ENCODE measurements around the gene FZD8.
"Not testable (repeated sequence)": the region's sequence is repeated elsewhere in the genome, so short reads cannot be mapped to it uniquely, and the experiment has no call there.

The FZD8 gene, protein sequence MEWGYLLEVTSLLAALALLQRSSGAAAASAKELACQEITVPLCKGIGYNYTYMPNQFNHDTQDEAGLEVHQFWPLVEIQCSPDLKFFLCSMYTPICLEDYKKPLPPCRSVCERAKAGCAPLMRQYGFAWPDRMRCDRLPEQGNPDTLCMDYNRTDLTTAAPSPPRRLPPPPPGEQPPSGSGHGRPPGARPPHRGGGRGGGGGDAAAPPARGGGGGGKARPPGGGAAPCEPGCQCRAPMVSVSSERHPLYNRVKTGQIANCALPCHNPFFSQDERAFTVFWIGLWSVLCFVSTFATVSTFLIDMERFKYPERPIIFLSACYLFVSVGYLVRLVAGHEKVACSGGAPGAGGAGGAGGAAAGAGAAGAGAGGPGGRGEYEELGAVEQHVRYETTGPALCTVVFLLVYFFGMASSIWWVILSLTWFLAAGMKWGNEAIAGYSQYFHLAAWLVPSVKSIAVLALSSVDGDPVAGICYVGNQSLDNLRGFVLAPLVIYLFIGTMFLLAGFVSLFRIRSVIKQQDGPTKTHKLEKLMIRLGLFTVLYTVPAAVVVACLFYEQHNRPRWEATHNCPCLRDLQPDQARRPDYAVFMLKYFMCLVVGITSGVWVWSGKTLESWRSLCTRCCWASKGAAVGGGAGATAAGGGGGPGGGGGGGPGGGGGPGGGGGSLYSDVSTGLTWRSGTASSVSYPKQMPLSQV

DNA sequence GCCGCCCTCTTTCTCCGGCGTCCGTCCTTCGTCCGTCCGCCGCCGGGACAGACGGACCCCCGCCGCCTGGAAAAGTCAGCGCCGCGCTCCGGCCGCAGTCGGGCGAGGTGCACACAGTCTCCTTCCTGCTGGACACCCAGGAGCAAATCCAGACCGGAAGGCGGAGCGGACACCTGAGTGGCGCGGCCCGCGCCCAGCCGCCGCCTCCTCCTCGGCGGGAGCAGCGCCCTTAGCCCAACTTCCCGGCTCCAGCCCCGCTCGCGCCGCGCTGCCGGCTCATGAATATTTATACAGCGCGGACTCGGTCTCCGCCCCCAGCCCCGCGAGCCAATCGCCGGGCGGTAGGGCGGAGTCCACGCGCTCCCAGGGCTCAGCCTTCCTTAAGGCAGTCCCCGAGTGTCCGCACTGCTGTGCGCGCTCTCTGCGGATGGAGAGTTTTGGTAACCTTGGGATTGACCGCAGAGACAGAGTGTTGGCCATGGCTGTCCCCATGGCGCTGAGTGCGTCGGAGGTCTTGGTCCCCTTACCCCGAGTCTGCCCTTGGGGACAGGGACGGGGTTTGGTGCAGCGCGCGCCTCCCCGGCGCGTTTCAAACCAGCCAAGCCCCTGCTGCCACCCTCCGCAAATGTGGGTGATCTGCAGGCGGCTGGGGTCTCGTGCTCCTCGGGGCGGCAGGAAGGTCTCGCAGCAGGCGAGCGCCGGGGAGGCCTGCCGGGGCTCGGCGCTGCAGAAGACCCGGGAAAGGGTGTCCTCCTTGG, at the start of gene FZD8:
FZD8 (minus strand) TSS at position 262 of the 758 bp plus-strand sequence. CDS start 867 bp downstream, outside the sequence.
- DNase-seq: peak; percentile 78

DNA sequence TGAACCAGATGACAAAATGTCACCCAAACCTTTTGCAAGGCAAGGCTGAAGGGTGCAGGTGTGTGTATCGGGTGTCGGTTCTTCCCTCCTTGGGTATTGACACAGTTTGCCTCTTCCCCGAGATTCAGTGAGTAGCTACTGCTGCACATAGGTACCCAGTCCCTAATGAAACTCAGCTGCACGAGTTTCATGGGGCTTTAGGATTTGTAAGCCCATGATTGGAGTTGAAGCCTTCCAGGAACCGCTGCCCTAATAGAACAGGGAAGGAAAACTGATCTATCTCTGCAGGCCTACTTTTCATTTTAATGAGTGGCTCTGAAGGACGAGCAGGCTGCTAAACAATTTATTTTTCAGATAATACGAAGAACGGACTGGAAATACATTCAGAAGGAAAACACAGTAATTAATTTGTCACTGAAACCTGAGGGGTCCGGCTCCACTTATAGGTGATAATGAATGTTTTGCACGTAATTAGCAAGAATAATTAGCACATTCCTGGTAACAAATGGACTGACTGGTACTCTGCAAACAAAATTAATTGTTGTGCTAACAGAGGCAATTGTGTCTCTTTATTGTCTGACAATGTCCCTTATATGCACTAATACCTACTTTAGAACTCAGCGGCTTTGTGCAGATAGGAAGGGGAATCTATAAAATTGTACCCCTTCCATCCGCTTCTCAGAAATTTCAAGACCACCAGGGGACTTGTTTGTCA, 49.6 kb upstream of the FZD8 start:
- no peak for DNase-seq

DNA sequence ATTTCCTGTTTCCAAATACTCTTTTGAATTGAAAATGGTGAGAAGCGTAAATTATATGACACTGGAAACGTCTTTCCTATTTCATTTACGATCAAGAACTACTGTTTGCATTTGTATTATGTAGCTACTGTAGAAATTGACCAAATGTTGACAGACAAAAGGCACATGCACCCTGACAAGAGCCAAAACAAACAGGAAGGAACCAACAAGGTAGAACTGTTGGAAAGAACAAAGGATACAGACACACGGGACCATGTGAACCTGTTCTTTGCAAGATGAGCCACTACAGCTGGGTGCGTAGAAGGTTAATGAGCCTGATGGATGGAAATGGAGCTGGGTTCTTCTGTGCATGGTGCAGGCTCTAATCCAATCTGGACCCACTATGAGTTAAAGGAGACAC, 48.4 kb upstream of the FZD8 start:
- peak; percentile 85 for DNase-seq

DNA sequence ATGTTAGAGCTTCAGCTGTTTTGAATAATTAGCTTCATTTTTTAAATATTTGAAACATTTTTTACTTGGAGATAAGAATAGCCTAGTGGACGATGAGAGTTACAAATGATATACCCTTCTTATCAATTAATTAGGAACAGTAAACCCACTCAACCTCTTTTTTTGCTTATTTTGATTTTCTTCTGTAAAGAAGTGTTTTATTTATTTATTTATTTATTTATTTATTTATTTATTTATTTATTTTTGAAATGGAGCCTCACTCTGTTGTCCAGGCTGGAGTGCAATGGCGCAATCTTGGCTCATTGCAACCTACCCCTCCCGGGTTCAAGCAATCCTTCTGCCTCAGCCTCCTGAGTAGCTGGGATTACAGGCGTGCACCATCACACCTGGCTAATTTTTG, 43.8 kb upstream of the FZD8 start:
- not testable (repeated sequence) for DNase-seq

DNA sequence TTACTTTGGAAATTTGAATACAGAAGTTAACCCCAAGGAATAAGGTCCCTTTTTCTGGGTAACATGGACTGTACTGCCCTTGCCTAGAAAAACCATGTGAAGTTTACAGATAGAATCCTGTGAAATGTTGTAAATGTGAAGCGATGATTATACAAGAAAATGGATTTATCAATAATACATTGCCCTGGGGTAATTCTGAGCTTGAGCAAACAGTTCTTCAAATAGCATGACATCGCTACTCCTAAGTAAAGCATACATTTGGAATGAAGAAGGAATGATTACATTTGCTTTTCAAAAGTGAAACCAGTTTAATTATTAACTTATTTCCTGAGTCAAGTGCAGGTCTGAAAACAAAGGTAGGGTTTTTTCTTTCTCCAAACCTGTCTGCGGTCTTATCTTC, 43.3 kb upstream of the FZD8 start:
- no peak for DNase-seq

DNA sequence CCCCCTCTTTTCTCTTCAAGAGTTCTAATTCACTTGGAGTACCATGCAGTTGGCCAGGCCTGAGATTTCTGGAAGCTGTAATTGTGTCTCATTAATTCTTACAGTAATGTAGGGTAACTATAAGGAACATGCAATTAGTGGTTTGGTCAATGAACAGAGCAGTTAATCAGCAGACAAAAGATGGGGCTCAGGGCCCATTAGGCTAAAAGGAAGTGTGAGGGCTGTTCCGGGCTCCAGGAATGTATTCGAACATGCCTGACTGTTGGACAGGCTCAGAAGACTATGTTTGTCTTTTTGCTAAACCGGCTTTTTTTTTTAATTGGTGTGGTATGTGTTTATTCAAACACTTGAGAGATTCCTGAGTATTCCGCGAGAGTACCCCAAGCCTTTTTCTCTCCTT, 42.5 kb upstream of the FZD8 start:
- peak; percentile 5 for DNase-seq

DNA sequence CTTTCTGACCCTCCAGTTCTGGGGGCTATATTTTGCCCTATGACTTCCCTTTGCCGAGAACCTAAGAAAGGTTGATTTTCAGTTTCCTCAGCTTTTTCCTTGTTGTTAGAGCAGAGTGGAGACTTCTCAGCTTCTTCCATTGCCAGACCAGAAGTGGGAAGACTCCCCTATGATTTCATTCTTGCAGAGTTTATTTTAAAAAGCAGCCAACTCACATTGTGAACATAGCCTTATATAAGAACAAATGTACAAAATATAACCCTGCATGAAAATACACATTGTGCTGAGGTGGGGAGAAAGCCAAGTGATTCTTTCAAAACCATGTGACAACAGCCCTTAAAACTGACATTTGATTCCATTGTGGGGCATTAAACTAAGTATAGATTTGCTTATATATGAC, 33.8 kb upstream of the FZD8 start:
- DNase-seq: no peak

DNA sequence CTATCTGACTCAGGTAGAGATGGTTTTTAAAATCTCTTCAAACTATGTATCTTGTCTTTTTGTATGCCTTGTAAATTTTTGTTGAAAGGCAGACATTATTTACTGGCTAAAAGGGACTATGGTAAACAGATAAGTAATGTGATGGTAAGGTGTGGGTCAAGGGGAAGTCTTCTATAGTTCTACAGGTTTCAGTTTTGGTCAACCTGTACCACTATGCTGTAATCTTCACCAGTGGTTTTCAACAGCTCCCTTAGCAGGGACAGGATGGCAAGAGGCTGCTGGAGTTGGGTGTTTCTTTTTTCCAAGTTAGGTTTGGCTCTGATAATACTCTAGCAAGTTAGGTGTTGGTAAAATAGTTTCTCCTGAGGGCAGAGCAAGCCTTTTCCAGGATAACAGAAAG, 32.7 kb upstream of the FZD8 start:
- DNase-seq: no peak

DNA sequence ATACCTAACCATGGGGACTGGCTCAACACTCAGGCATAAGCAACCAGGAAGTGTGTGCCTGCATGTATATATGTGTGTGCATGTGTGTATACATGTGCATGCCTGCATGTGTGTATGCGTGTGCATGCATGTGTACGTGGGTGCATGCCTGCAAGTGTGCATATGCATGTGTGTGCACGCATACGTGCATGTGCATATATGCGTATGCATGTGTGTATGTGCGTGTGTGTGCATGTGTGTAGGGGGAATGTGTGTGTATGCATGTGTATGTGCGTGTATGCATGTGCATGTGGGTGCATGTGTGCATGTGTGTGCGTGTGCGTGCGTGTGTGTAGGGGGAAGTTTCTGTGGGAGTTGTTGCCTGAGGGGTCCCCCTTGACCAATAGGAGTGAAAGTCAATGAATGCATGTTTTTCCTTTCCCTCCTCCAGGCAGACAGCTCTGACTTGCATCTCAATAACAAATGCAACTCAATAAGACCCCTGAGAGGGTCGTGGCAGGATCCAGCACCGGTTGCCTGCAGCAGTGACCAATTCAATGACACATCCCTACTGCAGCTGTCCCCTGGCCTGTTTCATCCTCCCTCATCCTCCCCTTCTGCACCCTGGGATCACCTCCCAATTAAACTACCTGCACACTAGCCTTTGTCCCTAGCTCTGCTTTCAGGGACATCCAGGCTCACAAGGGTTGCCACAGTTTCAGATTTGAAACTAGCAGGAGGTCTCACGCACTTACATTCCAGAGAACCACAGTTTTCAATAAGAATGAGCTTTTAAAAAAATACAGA, 27.0 kb upstream of the FZD8 start:
- DNase-seq: no peak

DNA sequence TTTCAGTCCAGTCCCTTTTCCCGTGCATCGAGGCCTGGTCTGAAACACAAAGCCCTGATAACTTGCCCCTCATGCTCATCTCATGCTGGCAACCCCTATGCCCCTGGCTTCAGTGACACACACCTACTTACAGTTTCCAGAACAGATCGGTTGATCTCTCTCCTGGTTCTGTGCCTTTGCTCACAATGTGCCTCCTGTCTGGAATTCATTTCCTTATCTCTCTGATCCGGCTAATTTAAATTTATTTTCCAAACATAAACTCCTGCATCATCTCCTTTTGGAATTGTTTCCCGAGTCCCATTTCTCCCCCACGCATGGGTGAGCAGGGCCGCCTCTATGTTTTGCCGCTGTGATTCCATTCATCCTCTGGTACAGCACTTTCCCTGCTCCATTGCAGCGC, 25.9 kb upstream of the FZD8 start:
- DNase-seq: no peak

DNA sequence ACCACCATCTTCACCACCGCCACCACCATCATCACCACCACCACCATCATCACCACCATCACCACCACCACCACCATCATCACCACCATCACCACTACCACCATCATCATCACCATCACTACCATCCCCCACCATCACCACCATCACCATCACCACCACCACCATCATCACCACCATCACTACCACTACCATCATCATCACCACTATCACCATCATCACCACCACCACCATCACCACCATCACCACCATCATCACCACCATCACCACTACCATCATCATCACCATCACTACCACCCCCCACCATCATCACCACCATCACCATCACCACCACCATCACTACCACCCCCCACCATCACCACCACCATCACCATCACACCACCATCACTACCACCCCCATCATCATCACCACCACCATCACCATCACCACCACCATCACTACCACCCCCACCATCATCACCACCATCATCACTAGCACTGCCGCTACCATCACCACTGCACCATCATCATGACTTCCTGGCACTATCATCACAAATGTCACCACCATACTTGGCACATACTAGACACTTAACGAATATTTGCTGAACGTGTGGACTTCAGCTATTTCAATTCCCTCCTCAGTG, 25.3 kb upstream of the FZD8 start:
- no peak for DNase-seq

DNA sequence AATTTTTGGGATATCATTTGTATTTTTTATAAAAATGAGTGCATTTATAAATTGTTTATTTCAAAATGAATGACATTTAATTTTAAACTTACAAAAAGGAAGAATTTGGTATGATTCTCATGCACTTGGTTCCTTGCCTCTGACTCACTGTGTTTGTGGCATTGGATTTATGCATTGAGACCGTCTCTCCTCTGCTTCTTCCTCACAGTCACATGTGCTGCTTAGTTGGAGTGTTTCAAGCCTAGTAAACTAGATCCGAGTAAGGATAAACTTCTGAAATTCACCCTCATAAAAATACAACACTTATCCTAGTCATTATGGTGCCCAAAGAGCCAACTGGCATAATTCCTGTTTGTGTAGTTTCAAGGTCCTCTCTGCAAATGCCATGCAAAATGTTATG, 19.1 kb upstream of the FZD8 start:
- DNase-seq: no peak

DNA sequence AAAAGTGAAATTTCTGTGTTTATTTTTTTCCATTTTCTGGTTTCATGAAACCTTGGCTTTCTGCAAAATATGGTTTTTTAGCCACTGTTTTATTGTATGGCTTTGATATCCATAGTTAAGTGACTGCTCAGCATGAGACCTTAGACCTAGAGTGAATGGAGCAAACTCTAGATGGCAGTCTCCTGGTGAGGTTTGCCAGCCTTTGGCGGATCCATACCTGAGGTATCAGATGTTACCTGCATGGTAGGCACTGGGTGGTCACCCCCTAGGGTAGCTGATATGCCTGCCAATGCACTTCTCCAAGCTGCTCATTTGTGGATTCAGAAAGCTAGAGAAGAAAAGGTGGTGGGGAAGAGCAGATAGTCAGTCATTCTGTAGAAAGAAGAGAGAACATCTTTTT, 17.4 kb upstream of the FZD8 start:
- DNase-seq: no peak

DNA sequence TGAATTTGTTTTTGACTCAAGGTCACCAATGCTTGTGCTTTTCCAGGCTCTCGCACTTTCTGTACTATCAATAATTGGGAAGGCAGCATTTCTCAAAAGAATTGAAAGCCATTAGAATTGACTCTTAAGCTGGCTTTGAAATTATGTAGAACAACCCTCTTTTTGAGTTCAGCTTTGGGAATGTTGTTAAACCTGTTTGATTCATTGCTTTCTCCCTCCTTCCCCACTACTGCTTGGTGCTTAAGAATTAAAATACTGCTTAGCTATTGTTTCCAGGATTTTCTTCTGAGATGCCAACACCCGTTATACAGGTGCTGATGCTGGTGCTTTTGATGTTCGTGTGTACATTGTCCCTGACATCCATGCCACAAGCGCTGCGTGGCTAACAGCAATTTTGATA, 15.5 kb upstream of the FZD8 start:
- DNase-seq: no peak

DNA sequence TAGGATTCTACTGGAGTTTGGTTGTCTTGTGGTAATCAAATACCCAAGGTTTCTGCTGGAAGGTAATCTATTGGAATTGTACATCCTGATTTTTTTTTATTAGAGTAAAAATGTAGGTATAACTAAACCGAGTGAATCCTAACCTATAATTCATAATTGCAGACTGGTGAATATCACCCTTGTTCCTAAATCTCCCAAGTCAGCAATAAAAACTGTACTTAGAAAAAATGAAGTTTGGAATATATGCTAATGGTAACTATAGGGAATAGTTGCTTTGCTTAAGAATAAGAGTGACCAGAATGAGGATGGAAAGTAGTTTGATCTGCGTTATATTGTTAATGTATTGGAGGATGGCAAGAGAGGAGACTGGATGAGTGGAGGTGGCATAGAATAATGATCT, 10.7 kb upstream of the FZD8 start:
- no peak for DNase-seq

DNA sequence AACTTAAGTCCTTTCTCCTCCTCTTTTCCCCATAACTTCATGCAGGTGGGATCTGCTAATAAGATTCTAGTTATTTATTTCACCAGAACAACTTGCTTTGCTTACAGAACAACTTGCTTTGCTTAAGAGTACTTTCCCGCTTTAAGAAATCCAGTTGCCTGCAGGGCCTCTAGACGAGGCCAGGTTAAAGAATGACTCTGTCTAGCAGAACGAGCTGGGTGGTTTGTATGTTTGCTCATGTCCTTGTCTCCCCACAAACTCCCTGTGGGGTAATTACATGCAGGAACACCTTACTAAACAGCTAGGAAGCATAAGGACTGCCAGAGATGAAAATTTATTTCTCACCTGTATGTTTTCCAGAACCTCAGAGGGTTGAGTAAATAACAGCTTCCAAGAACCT, 8.8 kb upstream of the FZD8 start:
- no peak for DNase-seq

DNA sequence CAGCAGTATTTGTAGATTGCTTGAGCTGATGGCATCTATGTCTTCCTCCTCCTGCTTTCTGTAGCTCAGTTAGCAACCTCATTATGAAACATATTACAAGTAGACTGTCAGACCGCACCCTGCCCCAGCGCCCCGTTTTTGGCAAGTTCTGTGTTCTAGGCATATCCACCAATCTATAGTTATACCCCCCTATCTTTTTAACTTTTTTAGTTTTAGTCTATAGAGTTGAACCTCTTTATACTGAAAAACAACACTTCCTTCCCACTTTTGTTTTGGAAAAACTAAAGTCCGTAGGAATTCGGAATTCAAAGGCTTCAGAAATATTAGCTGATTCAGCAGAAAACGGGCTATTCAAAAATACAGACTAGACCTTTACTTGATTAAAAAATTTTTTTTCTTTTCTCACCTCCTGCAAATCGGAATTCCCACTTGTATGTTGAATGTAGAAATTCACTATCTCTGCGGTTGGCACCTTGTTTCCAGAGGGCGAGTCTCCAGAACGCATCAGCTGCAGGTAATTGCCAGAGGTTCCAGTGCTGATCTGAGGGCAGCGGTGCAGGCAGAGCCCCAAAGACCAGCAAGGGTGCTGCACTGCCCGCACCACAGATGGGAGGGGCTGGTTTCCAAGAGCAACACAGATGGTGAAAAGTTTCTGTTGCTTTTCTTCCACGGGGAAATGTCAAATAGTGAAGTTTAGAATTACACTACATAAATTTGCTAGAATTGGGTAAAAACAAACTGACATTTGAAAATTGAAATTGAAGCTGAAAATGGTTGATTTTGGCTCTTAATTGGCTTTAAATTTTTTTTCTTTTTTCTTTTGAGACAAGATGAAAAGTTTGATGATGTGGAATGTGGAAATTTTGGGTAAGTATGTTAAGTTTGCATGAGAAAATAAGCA, 2.2 kb upstream of the FZD8 start:
- DNase-seq: no peak

DNA sequence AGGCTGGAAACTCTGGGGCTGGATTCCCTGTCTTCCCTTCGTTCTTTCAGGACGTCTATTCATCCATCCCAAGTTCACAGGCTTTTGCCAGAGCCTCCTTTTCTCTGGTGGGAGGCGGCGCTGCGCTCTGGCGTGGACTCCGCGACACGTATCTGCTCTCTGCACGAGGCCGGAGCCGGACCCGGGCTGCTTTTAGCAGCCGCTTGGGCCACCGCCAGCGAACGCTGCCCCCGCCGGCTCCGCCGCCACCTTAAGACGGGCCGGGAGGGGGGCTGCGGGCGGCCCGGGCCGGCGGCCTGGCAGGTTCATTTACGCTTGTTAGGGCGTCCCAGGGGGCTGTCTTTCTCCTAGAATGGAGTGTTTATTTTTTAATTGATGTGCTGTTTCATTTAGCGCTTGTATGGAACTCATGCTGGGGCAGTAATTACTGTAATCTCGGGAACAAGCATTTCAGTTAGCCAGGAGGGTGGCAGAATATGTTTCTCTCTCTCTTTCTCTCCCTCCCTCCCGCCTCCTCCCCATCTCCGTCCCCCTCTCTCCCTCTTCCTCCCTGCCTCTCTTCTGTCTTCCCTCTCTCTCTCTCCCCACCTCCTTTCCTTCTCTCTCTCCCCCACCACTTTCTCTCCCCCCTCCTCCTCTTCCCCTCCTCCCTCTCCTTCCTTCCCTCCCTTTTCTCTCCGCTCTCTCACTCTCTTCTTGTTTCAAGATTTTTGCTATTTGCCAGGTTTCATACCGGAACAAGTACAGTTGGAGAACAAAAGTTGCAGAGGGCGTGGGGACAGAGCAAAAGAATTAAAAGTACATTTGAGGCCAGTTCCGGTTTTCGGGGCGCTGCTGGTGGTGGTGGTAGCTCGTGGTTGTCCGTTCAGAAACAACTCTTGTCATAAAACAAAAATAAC, 1.3 kb upstream of the FZD8 start:
- DNase-seq: peak; percentile 49

DNA sequence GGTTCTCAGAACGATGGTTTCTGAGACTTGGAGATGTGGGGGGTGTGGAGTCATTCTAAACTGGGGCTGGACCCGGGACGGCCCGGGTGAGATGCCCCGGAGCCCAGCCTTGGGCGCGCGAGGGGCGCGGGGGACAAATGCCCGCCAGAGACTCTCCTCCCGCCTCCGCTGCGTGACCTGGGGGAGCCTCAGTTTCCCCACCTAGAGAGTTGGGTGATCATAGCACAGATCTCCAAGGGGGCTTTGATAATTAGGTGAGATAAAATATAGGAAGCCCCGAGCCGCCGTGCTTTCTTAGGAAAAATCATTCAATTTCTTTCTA, 658 bp upstream of the FZD8 start:
- DNase-seq: no peak

DNA sequence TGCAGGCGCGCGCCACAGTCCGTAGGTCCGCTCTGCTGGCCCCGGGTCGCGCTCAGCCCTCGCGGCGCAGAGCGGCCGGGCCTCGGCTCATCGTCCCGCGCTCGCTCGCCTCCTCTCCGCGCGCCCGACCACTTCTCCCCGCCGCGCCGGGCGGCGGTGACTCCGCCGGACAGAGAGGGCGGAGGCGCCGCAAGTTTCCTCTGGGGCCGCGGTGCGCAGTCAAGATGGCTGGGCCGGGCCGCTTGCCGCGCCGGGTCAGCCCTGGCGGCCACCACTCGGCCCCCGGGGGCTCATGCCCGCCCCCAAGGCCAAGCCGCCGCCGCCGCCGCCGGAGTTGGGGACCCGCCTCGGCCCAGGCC, 441 bp downstream of the FZD8 start:
- DNase-seq: peak; percentile 2

Data from NCI-H1092 treated with DMSO at 0.1 percent for 48 hours (cell line).